ENCODE results near the gene KRT33B. TPM values are rescaled to one million over a fixed set of nuclear protein-coding genes. Genes with fewer than 3 reads are reported as not detected.
"Not testable (repeated sequence)": the region's sequence is repeated elsewhere in the genome, so short reads cannot be mapped to it uniquely, and the experiment has no call there.

The KRT33B gene
- total RNA-seq, 2 experiments from 2014 or later, result not detected

- H3K27ac Mint-ChIP-seq, result no peak overlapping the region
- no peak overlapping the region for H3K4me3 Mint-ChIP-seq
- H3K9me3 Mint-ChIP-seq, result peaks cover 2% of the 10 kb centered on the region
- TF ChIP-seq CTCF (IDR thresholded peaks at IDR 0.05), result no peak
- POLR2A ChIA-PET, result no interaction called here
- H3K36me3 Mint-ChIP-seq (ENCODE audit: low read depth), result no peaks in the 10 kb centered on the region
- no peaks in the 10 kb centered on the region for H3K4me1 Mint-ChIP-seq (ENCODE audit: low read depth)
- ATAC-seq (no peak), DNase-seq (no peak)
- CTCF ChIA-PET, result interaction anchor here (0.7 kb wide), 1 partner anchor 363 kb away, joined by 3 read pairs; no protein-coding TSS in a partner anchor
- H3K27me3 Mint-ChIP-seq, result no peaks in the 10 kb centered on the region
- intact Hi-C loops (cut with micrococcal nuclease), result no loop called here
Measured at GRCh38 chr17:41360296-41360995, 9.2 kb downstream of the KRT33B start.

- peaks cover 2% of the 10 kb centered on the region for H3K9me3 Mint-ChIP-seq
- POLR2A ChIA-PET, result interaction anchor here (0.6 kb wide), 1 partner anchor 674 kb away, joined by 3 read pairs; no protein-coding TSS in a partner anchor
- no peak overlapping the region for H3K27ac Mint-ChIP-seq
- H3K4me3 Mint-ChIP-seq, result no peak overlapping the region
- CTCF ChIA-PET, result interaction anchor here (1.0 to 1.3 kb wide), 2 partner anchors 25 to 28 kb away, joined by 3 read pairs; partner anchors contain the start of gene KRT34
- peaks cover 4% of the 10 kb centered on the region for H3K4me1 Mint-ChIP-seq (ENCODE audit: low read depth)
- H3K36me3 Mint-ChIP-seq (ENCODE audit: low read depth), result no peaks in the 10 kb centered on the region
- H3K27me3 Mint-ChIP-seq, result peaks cover 2% of the 10 kb centered on the region
- ATAC-seq (no peak), DNase-seq (no peak)
- intact Hi-C loops (cut with micrococcal nuclease), result no loop called here
- no peak for TF ChIP-seq CTCF (IDR thresholded peaks at IDR 0.05)
Measured at GRCh38 chr17:41354536-41354935, 15.1 kb downstream of the KRT33B start.

- Mint-ChIP-seq H3K27me3 (peaks cover 2% of the 10 kb centered on the region), H3K4me1 (ENCODE audit: low read depth) (peaks cover 4% of the 10 kb centered on the region), H3K27ac (no peak overlapping the region), H3K36me3 (ENCODE audit: low read depth) (no peaks in the 10 kb centered on the region), H3K4me3 (no peak overlapping the region), H3K9me3 (peaks cover 2% of the 10 kb centered on the region)
- DNase-seq (no peak), ATAC-seq (no peak)
- intact Hi-C loops (cut with micrococcal nuclease), result no loop called here
- ChIA-PET POLR2A (no interaction called here), CTCF (no interaction called here)
- no peak for TF ChIP-seq CTCF (IDR thresholded peaks at IDR 0.05)
Measured at GRCh38 chr17:41352597-41353366, 16.8 kb downstream of the KRT33B start.

- no peak for TF ChIP-seq CTCF (IDR thresholded peaks at IDR 0.05)
- Mint-ChIP-seq H3K27me3 (peaks cover 2% of the 10 kb centered on the region), H3K4me1 (ENCODE audit: low read depth) (peaks cover 4% of the 10 kb centered on the region), H3K36me3 (ENCODE audit: low read depth) (no peaks in the 10 kb centered on the region), H3K9me3 (no peaks in the 10 kb centered on the region), H3K27ac (no peak overlapping the region), H3K4me3 (no peak overlapping the region)
- no peak for ATAC-seq
- ChIA-PET CTCF (no interaction called here), POLR2A (no interaction called here)
- intact Hi-C loops (cut with micrococcal nuclease), result no loop called here
- DNase-seq, result no peak
Measured at GRCh38 chr17:41351177-41351576, 18.4 kb downstream of the KRT33B start.

GRCh38 chr17:41350381-41350878, 19.2 kb downstream of the KRT33B start, which contains the start of gene KRT33A:
TSS of gene KRT33A (minus strand) at chr17:41350828. CDS start at chr17:41350767, 61 bp downstream.
- DNase-seq; intact Hi-C loops (cut with micrococcal nuclease); H3K27me3 Mint-ChIP-seq; CTCF ChIA-PET; H3K4me1 Mint-ChIP-seq (ENCODE audit: low read depth); H3K27ac Mint-ChIP-seq; ATAC-seq; H3K4me3 Mint-ChIP-seq; POLR2A ChIA-PET; H3K9me3 Mint-ChIP-seq; H3K36me3 Mint-ChIP-seq (ENCODE audit: low read depth): not testable (repeated sequence)
